ENCODE results near the gene KRT7. TPM values are rescaled to one million over a fixed set of nuclear protein-coding genes. Genes with fewer than 3 reads are reported as not detected.
A peak's percentile ranks its signal among the peaks of the same experiment; 100 is the strongest.
"Not testable (repeated sequence)": the region's sequence is repeated elsewhere in the genome, so short reads cannot be mapped to it uniquely, and the experiment has no call there.

KRT7 gene
- polyA plus RNA-seq, 3 donors: 37.4 to 64.1 (median 42.0) TPM

- DNase-seq (ENCODE audit: extremely low read depth in 1 of 11, low read depth in 9 of 11, low spot score in 4 of 11): no peak
Measured at GRCh38 chr12:52236386-52237050, 3.5 kb downstream of the KRT7 start.

- DNase-seq (ENCODE audit: extremely low read depth in 1 of 11, low read depth in 9 of 11, low spot score in 4 of 11): no peak
Measured at GRCh38 chr12:52238207-52238840, 5.3 kb downstream of the KRT7 start.

GRCh38 chr12:52238916-52239646 lies 6.0 kb downstream of the KRT7 start:
- no peak for DNase-seq (ENCODE audit: extremely low read depth in 1 of 11, low read depth in 9 of 11, low spot score in 4 of 11)

GRCh38 chr12:52239767-52240166 lies 6.7 kb downstream of the KRT7 start:
- no peak for DNase-seq (ENCODE audit: extremely low read depth in 1 of 11, low read depth in 9 of 11, low spot score in 4 of 11)

- not testable (repeated sequence) for DNase-seq (ENCODE audit: extremely low read depth in 1 of 11, low read depth in 9 of 11, low spot score in 4 of 11)
Measured at GRCh38 chr12:52240247-52240646, 7.2 kb downstream of the KRT7 start.

GRCh38 chr12:52241205-52241842 lies 8.3 kb downstream of the KRT7 start:
- no peak for DNase-seq (ENCODE audit: extremely low read depth in 1 of 11, low read depth in 9 of 11, low spot score in 4 of 11)

GRCh38 chr12:52242442-52243258 lies 9.6 kb downstream of the KRT7 start:
- no peak for DNase-seq (ENCODE audit: extremely low read depth in 1 of 11, low read depth in 9 of 11, low spot score in 4 of 11)

GRCh38 chr12:52243259-52243855 lies 10.3 kb downstream of the KRT7 start:
- DNase-seq (ENCODE audit: extremely low read depth in 1 of 11, low read depth in 9 of 11, low spot score in 4 of 11): peak in 10 of 11 donors; percentile 33 to 77 (median 62)

- DNase-seq (ENCODE audit: extremely low read depth in 1 of 11, low read depth in 9 of 11, low spot score in 4 of 11): peak in 6 of 11 donors; percentile 48 to 71 (median 62)
Measured at GRCh38 chr12:52243856-52244614, 11.0 kb downstream of the KRT7 start.

- DNase-seq (ENCODE audit: extremely low read depth in 1 of 11, low read depth in 9 of 11, low spot score in 4 of 11): no peak
Measured at GRCh38 chr12:52244615-52244994, 11.6 kb downstream of the KRT7 start.

GRCh38 chr12:52245259-52245961 lies 12.4 kb downstream of the KRT7 start:
- DNase-seq (ENCODE audit: extremely low read depth in 1 of 11, low read depth in 9 of 11, low spot score in 4 of 11): no peak

GRCh38 chr12:52245962-52246569 lies 13.0 kb downstream of the KRT7 start:
- no peak for DNase-seq (ENCODE audit: extremely low read depth in 1 of 11, low read depth in 9 of 11, low spot score in 4 of 11)

- DNase-seq (ENCODE audit: extremely low read depth in 1 of 11, low read depth in 9 of 11, low spot score in 4 of 11): no peak
Measured at GRCh38 chr12:52246720-52247621, 13.9 kb downstream of the KRT7 start.

- DNase-seq (ENCODE audit: extremely low read depth in 1 of 11, low read depth in 9 of 11, low spot score in 4 of 11): no peak
Measured at GRCh38 chr12:52247622-52248540, 14.8 kb downstream of the KRT7 start.
